Activated CD4-positive, alpha-beta memory T cell treated with anti-CD3 and anti-CD28 coated beads for 36 hours (primary cell): ENCODE measurements around the gene CWC25. TPM values are rescaled to one million over a fixed set of nuclear protein-coding genes. Genes with fewer than 3 reads are reported as not detected.

Source experiments
- CTCF ChIA-PET: fragments of 350-600 bp; sonication (Branson Sonifier 250); formaldehyde crosslinking; loops from one replicate; lab custom pipeline; 2021; ENCODE audit warnings: antibody characterized with exemption, inconsistent platforms; lab: Charles Lee
- POLR2A ChIA-PET: fragments of 350-600 bp; sonication (Branson Sonifier 250); formaldehyde crosslinking; loops from one replicate; lab custom pipeline; 2021; ENCODE audit warnings: antibody characterized with exemption; lab: Charles Lee
- DNase-seq: peaks from one replicate; pipeline ENCODE4 v3.0.0-alpha.2; 2020
- H3K27ac Mint-ChIP-seq: one replicate; pipeline ENCODE4 v1.8.0; 2021; ENCODE audit warnings: mixed read lengths
- H3K27me3 Mint-ChIP-seq: one replicate; pipeline ENCODE4 v1.8.0; 2021; ENCODE audit warnings: mixed read lengths
- H3K36me3 Mint-ChIP-seq: one replicate; pipeline ENCODE4 v1.8.0; 2021; ENCODE audit warnings: mixed read lengths
- H3K4me1 Mint-ChIP-seq: one replicate; pipeline ENCODE4 v1.8.0; 2021; ENCODE audit warnings: low read depth, mixed read lengths
- H3K4me3 Mint-ChIP-seq: one replicate; pipeline ENCODE4 v1.8.0; 2021; ENCODE audit warnings: mild to moderate bottlenecking, mixed read lengths
- H3K9me3 Mint-ChIP-seq: one replicate; pipeline ENCODE4 v1.8.0; 2021; ENCODE audit warnings: mixed read lengths
- intact Hi-C: fragments of 100-400 bp; cut with micrococcal nuclease; formaldehyde crosslinking; loops from one replicate; pipeline ENCODE4 v1.15.1; 2023
- total RNA-seq, 2 experiments: library from RNA; stranded (reverse); gene quantifications; one replicate each; pipeline ENCODE4 v1.2.3, GENCODE V29; 2021

CWC25 gene
- total RNA-seq, 2 experiments from 2014 or later: 21.1 to 21.5 TPM

DNA sequence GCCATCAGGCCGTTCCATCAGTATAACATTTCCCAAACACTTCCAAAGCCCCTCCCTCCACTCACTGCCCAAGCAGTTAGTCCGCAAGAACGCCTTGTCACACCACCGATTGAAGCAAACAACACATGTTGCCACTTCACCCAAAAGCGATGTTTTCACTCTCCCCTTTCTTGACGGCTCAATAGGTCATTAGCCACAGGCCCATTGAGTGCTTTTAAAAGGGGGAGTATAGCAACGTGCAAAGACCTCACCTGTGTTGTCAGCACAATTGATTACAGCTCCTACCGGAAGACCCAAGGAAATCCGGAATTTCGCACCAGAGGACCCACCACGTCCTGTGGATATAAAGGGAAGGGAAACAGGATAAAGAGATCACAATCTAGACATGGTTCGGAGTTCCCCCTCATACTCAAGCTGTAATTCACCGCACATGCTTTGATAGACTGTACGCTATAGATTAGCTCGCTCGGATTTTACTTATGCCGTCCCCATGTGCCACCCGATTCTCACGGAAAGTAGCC, 27.7 kb upstream of the CWC25 start:
- CTCF ChIA-PET: interaction anchor here (0.6 to 2.3 kb wide), 5 partner anchors 28 to 312 kb away, joined by 3 to 6 read pairs (median 5); partner anchors contain the start of gene CWC25
- Mint-ChIP-seq H3K27me3 (no peaks in the 10 kb centered on the region), H3K27ac (peak overlapping the region; percentile 99), H3K9me3 (no peaks in the 10 kb centered on the region), H3K36me3 (peaks cover 56% of the 10 kb centered on the region), H3K4me1 (peaks cover 38% of the 10 kb centered on the region), H3K4me3 (peak overlapping the region; percentile 99)
- intact Hi-C loops: loop anchor here (1.0 to 5.0 kb wide), 4 partner anchors 16 to 299 kb away; partner anchors contain the start of genes CWC25 and PLXDC1
- no peak for DNase-seq
- POLR2A ChIA-PET: interaction anchor here (0.7 to 8.6 kb wide), 6 partner anchors 8 to 46 kb away, joined by 3 to 97 read pairs (median 10); partner anchors contain the start of genes CWC25 and LASP1

DNA sequence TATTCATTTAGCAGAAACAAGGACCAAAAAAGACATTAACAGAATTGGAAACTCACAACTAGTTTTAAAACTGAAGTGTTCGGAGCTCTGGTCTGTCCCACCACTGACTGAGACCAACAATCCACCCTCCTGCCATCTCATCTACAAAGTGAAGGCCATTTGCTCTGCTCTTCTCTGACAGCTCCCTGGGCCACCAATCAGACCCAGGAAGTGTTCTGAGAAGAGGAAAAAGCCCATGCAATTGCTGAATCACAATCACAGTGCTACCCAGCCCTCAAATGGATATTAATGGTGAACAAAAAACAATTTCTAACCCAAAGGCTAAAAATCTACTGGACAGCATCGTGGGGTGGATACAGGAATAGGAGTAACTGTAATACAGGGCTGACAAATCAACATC, 26.3 kb upstream of the CWC25 start:
- Mint-ChIP-seq H3K9me3 (no peaks in the 10 kb centered on the region), H3K4me3 (peak overlapping the region; percentile 99), H3K36me3 (peaks cover 60% of the 10 kb centered on the region), H3K4me1 (peaks cover 38% of the 10 kb centered on the region), H3K27me3 (no peaks in the 10 kb centered on the region), H3K27ac (peak overlapping the region; percentile 99)
- intact Hi-C loops: loop anchor here (5.0 kb wide), 2 partner anchors 149 to 301 kb away; partner anchors contain the start of gene PLXDC1
- no peak for DNase-seq
- CTCF ChIA-PET: interaction anchor here (0.6 to 1.1 kb wide), 3 partner anchors 17 to 139 kb away, joined by 3 to 4 read pairs (median 3); no protein-coding TSS in a partner anchor
- POLR2A ChIA-PET: interaction anchor here (0.9 to 8.6 kb wide), 3 partner anchors 14 to 27 kb away, joined by 3 to 97 read pairs (median 33); partner anchors contain the start of genes CWC25 and LASP1

DNA sequence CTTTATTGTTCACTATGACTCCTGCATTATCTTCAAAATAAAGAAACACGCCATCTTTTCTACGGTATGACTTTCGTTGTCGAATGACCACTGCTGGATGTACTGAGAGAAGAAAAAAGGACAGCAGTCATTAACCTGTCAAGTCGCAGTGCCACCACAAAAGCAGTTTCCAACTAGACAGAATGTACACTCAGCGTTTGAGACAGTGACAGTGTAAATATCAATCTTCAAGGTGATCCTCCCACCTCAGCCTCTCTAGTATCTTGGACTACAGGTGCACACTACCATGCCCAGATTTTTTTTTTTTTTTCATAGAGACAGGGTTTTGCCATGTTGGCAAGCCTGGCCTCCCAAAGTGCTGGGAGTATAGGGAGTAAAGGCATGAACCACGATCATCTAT, 25.3 kb upstream of the CWC25 start:
- no peaks in the 10 kb centered on the region for H3K27me3 Mint-ChIP-seq
- ChIA-PET CTCF (no interaction called here), POLR2A (interaction anchor here (0.9 to 8.6 kb wide), 3 partner anchors 13 to 25 kb away, joined by 3 to 97 read pairs (median 3); partner anchors contain the start of genes CWC25 and LASP1)
- H3K27ac Mint-ChIP-seq: peak overlapping the region; percentile 59
- DNase-seq: no peak
- peaks cover 60% of the 10 kb centered on the region for H3K36me3 Mint-ChIP-seq
- peaks cover 38% of the 10 kb centered on the region for H3K4me1 Mint-ChIP-seq
- peak overlapping the region; percentile 99 for H3K4me3 Mint-ChIP-seq
- intact Hi-C loops: loop anchor here (5.0 kb wide), 2 partner anchors 148 to 302 kb away; partner anchors contain the start of gene PLXDC1
- no peaks in the 10 kb centered on the region for H3K9me3 Mint-ChIP-seq

DNA sequence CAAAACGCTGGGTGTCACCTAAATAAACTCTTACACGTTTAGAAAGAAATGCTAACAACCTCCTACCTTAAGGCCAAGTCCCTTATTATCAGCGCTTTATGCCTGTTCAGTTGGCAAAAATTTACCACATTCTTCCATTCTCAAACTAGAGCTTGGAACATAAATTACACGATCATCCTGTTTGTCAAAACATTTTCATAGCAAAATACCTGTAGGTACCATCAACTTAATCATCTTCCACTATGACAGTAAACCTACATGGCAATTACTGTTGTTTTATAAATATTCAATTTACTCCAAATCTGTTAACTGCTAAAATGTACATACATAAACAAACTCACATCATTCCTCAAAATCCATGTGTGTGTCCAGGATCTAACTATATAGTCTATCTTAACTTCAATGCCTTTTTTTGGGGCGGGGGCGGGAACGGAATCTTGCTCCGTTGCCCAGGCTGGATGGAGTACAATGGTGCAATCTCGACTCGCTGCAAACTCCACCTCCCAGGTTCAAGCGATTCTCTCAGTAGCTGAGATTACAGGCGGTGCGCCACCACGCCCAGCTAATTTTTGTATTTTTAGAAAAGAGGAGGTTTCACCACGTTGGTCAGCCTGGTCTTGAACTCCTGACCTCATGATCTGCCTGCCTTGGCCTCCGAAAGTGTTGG, 24.0 kb upstream of the CWC25 start:
- H3K36me3 Mint-ChIP-seq: peaks cover 60% of the 10 kb centered on the region
- intact Hi-C loops: no loop called here
- no peak overlapping the region for H3K4me3 Mint-ChIP-seq

DNA sequence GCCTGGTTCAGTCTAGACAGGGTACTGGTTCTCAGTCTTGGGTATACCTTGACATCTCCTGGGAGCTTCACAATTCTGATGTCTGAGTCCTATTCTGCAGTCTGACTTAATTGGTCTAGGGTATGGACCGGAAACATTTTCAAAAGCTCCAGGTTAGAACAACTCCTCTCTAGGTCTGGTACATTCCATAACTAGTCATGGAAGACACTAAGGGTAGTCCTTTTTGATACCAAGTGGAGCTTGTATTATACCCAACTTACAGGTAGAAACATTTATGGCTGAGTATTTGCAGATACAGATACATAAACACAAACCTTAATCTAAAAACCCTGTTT, 23.4 kb upstream of the CWC25 start:
- Mint-ChIP-seq H3K27ac (no peak overlapping the region), H3K4me3 (no peak overlapping the region)

More for the DNA sequence above, 24.0 kb upstream of the CWC25 start:
- Mint-ChIP-seq H3K27ac (peak overlapping the region; percentile 42), H3K27me3 (no peaks in the 10 kb centered on the region), H3K9me3 (no peaks in the 10 kb centered on the region), H3K4me1 (peaks cover 30% of the 10 kb centered on the region)
- ChIA-PET POLR2A (interaction anchor here (0.9 to 8.6 kb wide), 6 partner anchors 9 to 49 kb away, joined by 3 to 97 read pairs (median 3); partner anchors contain the start of genes CWC25 and LASP1), CTCF (no interaction called here)
- no peak for DNase-seq

DNA sequence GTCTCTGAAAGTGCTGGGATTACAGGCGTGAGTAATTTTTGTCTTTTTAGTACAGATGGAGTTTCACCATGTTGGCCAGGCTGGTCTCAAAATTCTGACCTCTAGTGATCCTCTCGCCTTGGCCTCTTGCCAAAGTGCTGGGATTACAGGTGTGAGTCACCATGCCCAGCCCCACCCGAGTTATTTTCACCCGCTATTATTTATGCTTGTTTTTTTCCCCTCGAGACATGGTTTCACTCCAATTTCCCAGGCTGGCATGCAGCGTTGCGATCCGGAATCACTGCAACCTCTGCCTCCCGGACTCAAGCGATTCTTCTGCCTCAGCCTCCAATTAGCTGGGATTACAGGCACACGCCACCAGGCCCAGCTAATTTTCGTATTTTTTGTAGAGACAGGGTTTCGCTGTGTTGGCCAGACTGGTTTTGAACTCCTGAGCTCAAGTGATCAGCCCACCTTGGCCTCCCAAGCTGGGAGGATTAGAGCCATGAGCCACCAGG, 19.2 kb upstream of the CWC25 start:
- Mint-ChIP-seq H3K27ac (no peak overlapping the region), H3K36me3 (peaks cover 18% of the 10 kb centered on the region), H3K4me1 (peaks cover 6% of the 10 kb centered on the region), H3K27me3 (no peaks in the 10 kb centered on the region), H3K4me3 (no peak overlapping the region), H3K9me3 (no peaks in the 10 kb centered on the region)
- ChIA-PET CTCF (no interaction called here), POLR2A (interaction anchor here (0.8 to 1.7 kb wide), 3 partner anchors 8 to 19 kb away, joined by 3 to 6 read pairs (median 3); partner anchors contain the start of genes CWC25 and RPL23)
- intact Hi-C loops: no loop called here
- no peak for DNase-seq

More for the DNA sequence above, 23.4 kb upstream of the CWC25 start:
- ChIA-PET POLR2A (interaction anchor here (0.7 to 8.6 kb wide), 6 partner anchors 8 to 84 kb away, joined by 3 to 97 read pairs (median 3); partner anchors contain the start of genes CWC25 and LASP1), CTCF (no interaction called here)
- Mint-ChIP-seq H3K9me3 (no peaks in the 10 kb centered on the region), H3K27me3 (no peaks in the 10 kb centered on the region), H3K4me1 (peaks cover 30% of the 10 kb centered on the region), H3K36me3 (peaks cover 58% of the 10 kb centered on the region)
- intact Hi-C loops: no loop called here
- DNase-seq: no peak

DNA sequence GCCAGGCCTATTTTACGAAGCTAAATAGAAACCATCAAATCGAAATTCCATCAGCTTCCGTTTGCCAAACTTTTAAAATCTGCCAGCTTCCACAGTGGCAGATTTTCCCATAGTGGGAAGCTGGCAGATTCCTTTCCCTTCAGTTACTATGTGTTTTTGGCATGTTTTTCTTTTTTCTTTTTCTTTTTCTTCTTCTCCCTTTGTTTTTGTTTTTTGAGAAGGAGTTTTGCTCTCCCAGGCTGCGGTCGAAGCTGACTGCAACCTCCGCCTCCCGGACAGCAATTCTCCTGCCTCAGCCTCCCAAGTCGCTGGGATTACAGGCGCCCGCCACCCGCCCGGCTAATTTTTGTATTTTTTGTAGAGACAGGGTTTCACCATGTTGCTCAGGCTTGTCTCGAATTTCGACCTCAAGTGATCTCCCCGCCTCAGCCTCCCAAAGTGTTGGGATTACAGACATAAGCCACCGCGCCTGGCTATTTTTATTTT, 684 bp upstream of the CWC25 start:
- intact Hi-C loops: loop anchor here (1.0 kb wide), 4 partner anchors 26 to 72 kb away; partner anchors contain the start of gene RPL23
- DNase-seq: no peak
- Mint-ChIP-seq H3K4me3 (peak overlapping the region; percentile 98), H3K27me3 (no peaks in the 10 kb centered on the region), H3K27ac (peak overlapping the region; percentile 99), H3K36me3 (peaks cover 8% of the 10 kb centered on the region), H3K4me1 (peaks cover 26% of the 10 kb centered on the region), H3K9me3 (no peaks in the 10 kb centered on the region)
- POLR2A ChIA-PET: interaction anchor here (0.6 to 3.5 kb wide), 11 partner anchors 11 to 328 kb away, joined by 3 to 33 read pairs (median 4); partner anchors contain the start of genes LASP1, PSMB3 and RPL23
- CTCF ChIA-PET: interaction anchor here (1.3 kb wide), 1 partner anchor 339 kb away, joined by 3 read pairs; no protein-coding TSS in a partner anchor

DNA sequence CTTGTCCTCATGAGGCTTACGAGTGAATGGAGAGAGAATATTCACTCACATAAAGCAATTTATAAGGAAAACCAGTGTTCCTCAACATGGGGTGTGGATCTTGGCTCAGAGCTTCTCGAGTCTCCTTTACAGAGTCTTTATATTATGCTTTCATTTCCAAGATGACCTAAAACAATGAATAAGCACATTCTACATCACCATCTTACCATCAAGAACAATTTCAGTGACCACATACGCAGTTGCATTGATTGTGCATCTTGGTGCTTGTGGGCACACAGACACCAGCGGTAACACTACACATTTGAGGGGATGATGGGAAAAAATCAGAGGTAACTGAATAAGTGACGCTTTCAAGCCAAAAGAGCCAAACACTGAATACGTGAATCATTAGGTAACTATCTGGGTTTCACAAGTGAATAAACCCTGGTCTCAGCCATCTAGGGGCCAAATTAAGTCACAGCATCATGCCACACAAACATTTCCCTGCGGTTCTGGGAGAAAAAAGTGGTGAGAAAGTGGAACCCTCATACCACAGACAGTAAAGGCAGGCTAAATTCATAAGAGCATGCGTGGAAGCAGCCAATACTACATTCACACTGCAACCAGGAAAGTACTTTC, 9.4 kb downstream of the CWC25 start:
- peak; percentile 48 for DNase-seq
- ChIA-PET POLR2A (no interaction called here), CTCF (interaction anchor here (1.3 kb wide), 1 partner anchor 81 kb away, joined by 3 read pairs; no protein-coding TSS in a partner anchor)
- Mint-ChIP-seq H3K27me3 (no peaks in the 10 kb centered on the region), H3K4me3 (no peak overlapping the region), H3K4me1 (peaks cover 12% of the 10 kb centered on the region), H3K9me3 (no peaks in the 10 kb centered on the region), H3K27ac (peak overlapping the region; percentile 36), H3K36me3 (peaks cover 24% of the 10 kb centered on the region)
- intact Hi-C loops: no loop called here

DNA sequence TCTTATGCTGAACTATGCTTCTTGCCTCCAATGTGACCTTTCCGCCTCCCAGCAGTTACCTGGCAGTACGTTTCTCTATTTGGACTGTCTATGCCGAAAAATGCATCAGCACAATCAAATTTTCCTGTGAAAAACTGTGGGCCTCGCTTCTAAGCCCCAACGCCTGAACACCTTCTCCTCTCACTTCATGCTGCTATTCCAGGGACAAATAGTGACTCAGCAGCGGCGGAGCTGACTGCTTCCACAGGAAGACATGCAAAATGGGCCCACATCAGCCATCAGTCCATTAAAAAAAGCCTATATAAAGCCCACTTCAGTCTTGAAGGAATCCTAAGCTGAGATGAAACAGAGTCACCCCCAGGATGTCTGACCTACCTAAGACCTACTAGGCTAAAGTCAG, 15.3 kb downstream of the CWC25 start:
- POLR2A ChIA-PET: no interaction called here

DNA sequence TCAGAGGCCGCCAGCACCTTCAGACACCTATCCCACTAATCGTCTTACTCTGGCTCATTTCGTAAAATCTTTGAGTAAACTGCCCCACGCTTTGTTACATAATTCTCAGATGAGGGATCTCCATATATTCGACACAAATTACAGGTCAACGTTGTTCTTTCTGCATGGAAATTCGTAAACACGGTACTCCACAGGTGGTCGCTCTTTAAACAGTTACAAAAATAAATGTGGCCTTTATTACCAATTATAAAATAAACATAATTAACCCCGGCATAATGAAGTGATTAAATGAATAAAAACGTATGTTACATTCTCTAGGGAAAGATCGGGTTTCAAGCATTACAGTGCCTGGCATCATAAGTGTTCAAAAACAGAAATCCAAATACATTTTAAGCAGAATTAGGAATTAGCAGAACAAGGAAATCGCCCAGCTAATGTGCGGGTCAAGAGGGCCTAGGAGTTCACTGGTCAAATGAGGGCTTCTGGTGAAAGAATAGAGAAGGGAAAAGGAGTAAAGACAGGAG, 24.8 kb downstream of the CWC25 start:
- ChIA-PET CTCF (interaction anchor here (0.7 kb wide), 1 partner anchor 400 kb away, joined by 3 read pairs; the partner anchor contains the start of gene RPL19), POLR2A (no interaction called here)
- peak overlapping the region; percentile 74 for H3K4me3 Mint-ChIP-seq
- DNase-seq: no peak
- H3K36me3 Mint-ChIP-seq: peaks cover 26% of the 10 kb centered on the region
- H3K27me3 Mint-ChIP-seq: no peaks in the 10 kb centered on the region
- peak overlapping the region; percentile 79 for H3K27ac Mint-ChIP-seq
- H3K4me1 Mint-ChIP-seq: peaks cover 33% of the 10 kb centered on the region
- intact Hi-C loops: loop anchor here (1.0 kb wide), 1 partner anchor 25 kb away; the partner anchor contains the start of gene CWC25
- H3K9me3 Mint-ChIP-seq: no peaks in the 10 kb centered on the region

More for the DNA sequence above, 15.3 kb downstream of the CWC25 start:
- CTCF ChIA-PET: no interaction called here
- no peak for DNase-seq
- no peaks in the 10 kb centered on the region for H3K9me3 Mint-ChIP-seq
- H3K4me3 Mint-ChIP-seq: no peak overlapping the region
- no peak overlapping the region for H3K27ac Mint-ChIP-seq
- H3K4me1 Mint-ChIP-seq: no peaks in the 10 kb centered on the region
- H3K36me3 Mint-ChIP-seq: peaks cover 37% of the 10 kb centered on the region
- intact Hi-C loops: no loop called here
- H3K27me3 Mint-ChIP-seq: no peaks in the 10 kb centered on the region
